ENCODE data around the gene SECTM1.

Gene SECTM1

DNA sequence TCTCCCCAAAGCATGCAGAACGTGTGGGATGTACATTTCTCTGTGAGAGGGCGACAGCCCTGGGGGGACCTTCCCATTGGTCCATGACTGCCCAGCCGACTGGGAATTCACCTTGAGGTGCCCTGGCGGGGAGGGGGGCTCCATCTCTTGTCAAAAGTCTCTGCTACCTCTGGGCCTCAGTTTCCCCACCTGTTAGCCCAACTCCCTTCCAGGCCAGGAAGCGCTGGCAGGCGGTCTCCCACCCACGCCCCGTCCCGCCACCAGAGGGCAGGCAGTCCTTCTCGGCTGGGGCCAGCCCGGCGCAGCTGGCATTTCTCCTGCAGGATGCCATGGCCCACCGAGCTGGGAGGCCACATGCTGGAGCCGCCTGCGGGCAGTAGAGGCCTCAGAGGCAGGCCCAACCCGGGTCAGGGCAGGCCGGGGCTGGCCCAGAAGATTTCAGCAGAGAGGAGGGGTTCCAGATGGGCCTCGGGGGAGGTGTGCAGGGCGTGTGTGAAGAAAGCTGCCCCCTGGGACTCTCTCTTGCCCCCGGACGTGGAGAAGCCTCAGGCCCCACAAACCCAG, 32.8 kb downstream of the SECTM1 start:
- DNase-seq (ENCODE audit: low read depth in 1 of 2, low spot score in 1 of 2): peak in 1 of 2 donors; percentile 52

GRCh38 chr17:82300228-82300627, 33.3 kb downstream of the SECTM1 start:
- no peak for DNase-seq (ENCODE audit: low read depth in 1 of 2, low spot score in 1 of 2)

DNA sequence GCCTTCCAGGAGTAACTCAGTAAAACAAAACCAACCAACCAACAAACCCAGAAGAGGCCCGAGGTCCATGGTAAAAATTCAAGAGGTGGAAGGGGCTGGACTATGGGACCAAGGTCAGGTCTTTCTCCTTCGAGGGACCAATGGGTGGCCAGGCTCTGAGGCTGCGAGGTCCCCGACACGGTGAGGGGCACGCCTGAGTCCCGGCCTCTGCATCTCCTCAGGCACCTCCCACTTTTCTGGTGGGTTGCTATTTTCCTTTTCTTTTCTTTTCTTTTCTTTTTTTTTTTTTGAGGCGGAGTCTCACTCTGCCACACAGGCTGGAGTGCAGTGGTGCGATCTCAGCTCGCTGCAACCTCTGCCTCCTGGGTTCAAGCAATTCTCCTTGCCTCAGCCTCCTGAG, 34.1 kb downstream of the SECTM1 start:
- DNase-seq (ENCODE audit: low read depth in 1 of 2, low spot score in 1 of 2): no peak

DNA sequence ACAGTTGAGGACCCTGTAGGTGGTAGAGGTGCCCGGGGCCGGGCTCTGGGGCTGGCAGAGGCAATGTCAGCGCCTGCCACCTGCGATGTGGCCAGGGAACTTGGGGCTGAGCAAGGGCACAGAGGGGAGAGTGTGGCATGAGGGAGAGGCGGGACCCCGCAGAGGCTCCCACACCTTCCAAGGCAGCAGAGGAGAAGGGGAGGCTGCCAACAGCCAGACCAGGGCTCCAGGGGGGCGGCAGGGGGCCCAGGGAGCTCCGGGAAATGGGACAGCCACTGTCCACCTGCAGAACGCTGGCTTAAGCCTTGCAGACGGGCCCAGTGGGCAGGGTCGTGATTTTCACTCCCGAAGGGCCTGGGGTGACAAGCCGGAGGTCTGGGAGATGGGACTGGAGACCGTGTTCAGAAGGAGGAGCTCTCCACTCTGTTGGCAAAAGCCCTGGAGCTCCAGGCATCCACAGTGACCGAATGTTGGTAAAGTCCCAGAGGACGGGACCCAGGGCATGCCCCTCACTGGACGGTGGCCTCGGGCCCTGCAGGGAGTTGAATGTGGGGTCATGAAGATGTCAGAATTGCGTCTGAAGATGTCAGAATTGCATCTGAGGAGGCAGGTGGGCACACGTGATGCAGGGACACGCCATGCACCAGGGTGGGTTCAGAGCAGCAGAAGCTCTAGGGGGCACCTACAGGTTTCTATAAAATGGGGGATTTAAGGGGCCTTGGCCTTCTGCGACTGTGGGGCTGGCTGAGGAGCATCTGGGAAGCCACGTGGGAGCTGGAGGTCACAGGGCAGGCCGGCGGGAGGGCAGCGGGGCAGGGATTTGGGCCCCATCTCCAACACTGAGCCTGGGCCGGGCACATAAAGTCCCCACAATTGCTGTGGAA, 34.8 kb downstream of the SECTM1 start:
- no peak for DNase-seq (ENCODE audit: low read depth in 1 of 2, low spot score in 1 of 2)

GRCh38 chr17:82297714-82298537, 35.6 kb downstream of the SECTM1 start:
- DNase-seq (ENCODE audit: low read depth in 1 of 2, low spot score in 1 of 2): peak; percentile 79 to 89

DNA sequence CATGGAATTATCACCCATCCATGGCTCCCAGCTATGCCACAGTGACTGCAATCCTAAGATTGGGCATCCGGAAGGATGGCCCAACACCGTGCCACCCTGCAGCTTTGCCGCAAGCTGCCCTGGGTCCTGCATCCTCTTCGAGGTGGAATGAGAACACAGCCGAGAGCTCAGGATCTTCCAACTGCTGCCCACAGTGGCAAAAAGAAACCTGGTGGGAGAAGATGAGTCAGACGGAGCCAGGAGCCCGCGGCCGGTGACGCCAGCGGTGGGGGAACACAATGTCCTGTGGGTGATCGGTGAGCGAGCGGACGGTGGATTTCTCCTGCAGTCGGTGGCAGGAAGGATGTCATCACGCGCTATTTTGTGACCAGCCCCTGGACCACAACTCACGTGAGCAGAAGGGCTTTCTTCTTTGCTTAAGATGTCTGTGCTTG, 36.3 kb downstream of the SECTM1 start:
- DNase-seq (ENCODE audit: low read depth in 1 of 2, low spot score in 1 of 2): peak in 1 of 2 donors; percentile 79

DNA sequence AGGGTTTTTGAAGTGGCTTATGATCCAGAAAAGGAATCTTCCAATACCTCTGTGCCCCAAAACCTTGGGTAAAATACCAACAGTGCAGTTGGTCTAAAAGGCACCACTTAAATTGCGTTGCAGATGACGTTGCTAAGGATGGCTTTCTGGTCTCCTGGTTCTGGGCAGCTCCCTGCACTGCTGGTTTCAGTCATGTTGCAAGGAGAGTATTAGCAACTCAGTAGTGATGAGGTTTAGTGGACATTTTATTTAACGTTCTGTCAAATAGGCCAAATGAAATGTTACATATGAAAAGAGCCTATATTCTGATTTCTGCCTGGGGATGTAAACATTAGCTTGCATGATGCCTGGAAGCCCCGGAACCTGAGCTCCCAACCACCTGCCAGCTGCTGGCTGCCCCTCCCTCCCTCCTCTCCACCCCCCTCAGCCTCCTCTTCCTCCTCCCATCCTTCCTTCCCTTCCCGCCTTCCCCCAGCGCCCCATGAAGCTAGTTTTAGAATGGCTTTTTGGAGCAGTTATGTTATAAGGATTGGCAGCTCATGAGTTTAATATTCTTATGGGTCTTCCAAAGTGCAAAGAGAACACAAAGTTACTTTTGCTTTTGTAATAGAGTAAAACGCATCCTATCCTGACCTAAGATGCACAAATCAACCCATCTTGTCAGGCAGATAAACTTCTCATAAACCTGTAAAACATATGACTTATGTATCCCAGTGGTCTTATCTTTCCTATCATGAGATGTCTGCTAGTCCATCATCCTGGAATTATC, 36.9 kb downstream of the SECTM1 start:
- DNase-seq (ENCODE audit: low read depth in 1 of 2, low spot score in 1 of 2): no peak

DNA sequence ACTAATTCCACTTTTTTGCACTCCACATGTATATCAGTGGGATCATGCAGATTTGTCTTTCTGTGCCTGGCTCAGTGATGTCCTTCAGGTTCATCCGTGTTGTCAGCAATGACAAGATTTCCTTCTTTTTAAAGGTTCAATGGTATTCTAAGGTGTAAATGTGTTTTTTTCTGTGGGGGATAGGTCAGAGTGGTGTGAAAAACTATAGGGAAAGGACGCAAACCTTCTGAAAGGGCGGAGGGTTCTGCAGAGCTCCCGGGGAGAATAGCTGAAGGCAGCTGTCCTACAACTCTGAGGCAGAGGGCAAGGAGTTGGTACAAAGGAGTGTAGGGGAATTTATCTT, 38.1 kb downstream of the SECTM1 start:
- DNase-seq (ENCODE audit: low read depth in 1 of 2, low spot score in 1 of 2): no peak

DNA sequence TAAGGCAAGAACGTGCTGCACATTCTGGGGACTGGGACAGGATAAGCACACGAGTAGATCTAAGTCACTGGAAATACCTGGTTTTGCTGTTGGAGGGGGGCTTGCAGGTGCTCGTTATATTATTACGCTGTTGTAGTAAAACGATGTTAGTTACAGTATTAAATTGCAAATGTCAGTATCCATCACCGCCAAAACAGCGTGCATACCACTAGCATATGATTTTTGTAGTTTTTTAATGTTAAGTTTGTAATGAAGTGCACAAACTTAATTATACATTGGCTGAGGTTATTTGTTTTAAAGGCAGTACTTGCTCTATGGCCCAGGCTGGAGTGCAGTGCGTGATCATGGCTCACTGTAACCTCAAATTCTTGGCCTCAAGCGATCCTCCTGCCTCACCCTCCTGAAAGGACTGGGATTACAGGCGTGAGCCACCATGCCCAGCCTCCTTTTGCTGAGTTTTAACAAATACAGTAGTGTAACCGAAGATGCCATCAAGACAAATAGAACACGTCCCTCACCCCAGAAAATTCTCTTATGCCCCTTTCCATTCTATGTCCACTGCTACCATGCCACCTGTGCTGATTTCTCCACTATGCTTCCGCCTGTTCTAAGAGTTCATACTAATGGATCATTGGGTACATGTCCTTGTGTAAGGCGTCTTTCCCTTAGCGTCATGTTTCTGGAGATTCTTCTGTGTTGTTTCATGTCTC, 39.3 kb downstream of the SECTM1 start:
- no peak for DNase-seq (ENCODE audit: low read depth in 1 of 2, low spot score in 1 of 2)

DNA sequence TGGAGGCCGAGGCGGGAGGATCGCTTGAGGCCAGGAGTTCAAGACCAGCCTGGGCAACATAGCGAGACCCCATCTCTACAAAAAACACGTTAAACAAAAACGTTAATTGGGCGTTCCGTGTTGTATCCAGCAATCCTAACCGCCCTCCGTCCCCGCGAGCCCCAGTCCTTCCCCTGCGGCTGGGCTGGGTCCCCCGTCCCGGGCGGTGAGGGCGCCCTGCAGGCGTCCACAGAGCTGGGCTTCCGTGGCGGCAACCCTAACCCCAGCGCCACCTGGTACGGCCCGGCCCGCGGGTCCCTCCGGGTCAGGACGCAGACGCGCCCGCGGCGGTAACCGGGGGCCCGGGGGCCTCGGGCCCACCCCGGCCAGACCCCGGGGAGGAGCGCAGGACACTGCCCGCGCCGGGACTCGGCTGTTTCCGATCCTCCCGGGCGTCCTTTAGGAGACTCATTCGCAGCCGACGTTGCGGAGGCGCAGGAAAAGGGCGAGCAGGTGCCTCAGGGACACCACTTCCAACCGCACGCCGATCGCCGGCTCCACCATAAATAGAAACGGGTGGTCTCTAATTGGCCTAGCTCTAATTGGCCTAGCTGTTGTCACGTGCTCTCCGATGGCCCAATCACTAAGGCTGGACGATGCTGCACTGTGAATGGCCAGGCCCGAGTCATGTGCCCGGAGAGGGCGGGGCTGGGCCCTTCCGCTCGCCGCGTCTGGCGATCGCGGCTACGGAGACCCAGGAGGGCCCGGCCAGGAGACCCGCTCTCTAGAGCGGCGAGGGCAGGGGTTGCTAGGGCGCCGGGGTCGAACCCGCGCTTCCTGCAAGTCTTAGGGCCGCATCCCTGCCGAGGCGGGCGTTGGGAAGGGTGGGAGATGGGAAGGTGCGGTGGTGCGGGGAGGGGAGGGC, 41.1 kb downstream of the SECTM1 start:
- DNase-seq (ENCODE audit: low read depth in 1 of 2, low spot score in 1 of 2): peak; percentile 80 to 88

DNA sequence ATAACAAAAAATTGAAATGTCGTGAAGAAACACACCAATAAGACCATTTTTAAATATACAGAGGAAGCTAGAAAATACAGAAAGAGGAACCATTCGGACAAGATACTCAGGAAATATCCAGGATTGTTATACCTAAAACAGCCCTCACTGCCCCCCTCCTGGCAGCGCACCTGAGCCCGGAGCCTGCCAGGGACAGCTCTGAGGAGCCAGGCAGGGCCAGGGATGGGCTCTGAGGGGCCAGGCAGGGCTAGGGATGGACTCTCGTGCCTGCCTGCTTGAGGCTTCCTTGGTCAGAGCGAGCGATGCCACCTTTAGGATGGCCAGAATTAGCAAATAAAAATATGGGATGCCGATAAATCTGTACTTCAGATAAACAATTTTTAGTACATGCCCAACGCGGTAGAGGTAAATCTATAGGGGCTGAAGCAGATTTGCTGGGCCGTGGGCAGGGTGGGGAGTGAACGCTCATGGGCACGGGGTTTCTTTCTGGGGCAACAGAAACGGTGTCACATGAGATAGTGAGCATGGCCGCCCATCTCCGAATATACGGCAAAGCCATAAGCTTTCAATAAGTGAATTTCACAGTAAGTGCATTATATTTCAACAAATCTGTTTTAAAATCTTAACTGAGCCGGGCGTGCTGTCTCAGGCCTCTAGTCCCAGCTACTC, 41.9 kb downstream of the SECTM1 start:
- DNase-seq (ENCODE audit: low read depth in 1 of 2, low spot score in 1 of 2): no peak

DNA sequence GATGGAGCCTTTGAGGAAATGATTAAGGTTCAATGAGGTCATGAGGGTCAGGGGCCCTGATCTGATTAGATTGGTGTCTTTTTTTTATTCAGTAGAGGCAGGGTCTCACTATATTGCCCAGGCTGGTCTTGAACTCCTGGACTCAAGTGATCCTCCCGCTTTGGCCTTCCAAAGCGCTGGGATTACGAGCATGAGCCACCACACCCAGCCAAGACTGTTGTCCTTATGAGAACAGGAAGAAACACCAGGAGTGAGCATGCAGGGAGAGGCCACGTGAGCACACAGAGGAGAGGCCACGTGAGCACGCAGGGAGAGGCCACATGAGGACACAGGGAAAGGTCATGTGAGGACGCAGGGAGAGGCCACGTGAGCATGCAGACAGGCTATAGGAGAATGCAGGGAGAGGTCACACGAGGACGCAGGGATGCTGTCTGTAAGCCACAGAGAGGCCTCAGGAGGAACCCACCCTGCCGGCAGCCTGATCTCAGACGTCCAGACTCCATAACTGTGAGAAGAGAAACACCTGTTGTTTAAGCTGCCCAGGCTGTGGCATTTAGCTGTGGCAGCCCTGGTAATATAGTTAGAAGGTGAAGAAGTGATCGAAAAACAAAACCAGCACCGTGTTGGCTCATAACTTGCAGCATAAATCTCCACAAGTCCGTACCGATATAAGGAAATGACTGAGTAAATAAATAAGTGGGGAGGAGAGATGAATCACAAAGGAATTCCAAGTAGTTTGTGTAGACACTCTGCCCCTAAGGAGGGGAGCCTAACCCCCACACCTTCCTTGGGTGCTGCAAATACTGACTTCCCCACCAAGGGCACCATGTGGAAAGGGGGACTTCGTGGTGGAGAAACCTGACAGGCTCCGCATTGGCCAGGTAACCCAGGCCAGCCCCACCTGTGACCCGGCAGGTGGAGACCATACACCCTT, 45.4 kb downstream of the SECTM1 start:
- DNase-seq (ENCODE audit: low read depth in 1 of 2, low spot score in 1 of 2): no peak

GRCh38 chr17:82287013-82287867, 46.3 kb downstream of the SECTM1 start:
- no peak for DNase-seq (ENCODE audit: low read depth in 1 of 2, low spot score in 1 of 2)

- no peak for DNase-seq (ENCODE audit: low read depth in 1 of 2, low spot score in 1 of 2)
Observed at GRCh38 chr17:82285141-82285540, 48.4 kb downstream of the SECTM1 start.

DNA sequence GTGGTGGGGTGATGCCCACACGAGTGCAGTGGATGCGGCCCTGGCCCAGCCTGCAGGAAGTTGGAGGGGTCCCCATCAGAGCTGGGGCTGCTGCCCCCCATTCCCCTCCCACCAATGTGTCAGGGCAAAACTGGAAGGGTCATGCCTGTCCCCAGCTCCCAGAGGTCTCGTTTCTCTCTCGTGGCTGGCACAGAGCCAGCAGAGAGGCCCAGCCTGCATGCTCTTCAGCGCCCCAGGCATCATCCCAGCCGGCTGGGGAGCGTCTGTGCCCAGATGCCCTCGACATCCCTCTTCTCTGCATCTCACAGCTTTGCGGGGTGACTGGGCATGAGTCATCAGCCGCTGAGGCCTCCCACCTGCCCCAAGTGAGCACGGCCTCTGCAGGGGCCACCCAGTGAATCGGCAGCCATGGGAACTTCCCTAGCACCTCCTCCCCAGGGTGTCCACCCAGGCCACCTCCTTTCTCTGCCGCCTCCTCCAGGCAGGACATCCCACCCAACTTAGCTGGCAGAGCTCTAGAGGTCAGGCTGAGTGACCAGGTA, 50.3 kb downstream of the SECTM1 start:
- DNase-seq (ENCODE audit: low read depth in 1 of 2, low spot score in 1 of 2): no peak

Data from activated T-helper 1 cell treated with anti-CD3 and anti-CD28 coated beads, Interleukin-2, amount 50 U/mL, for 16 hours (primary cell).